22Rv1 (cell line): ENCODE data around the gene C3orf22.
"Not testable (repeated sequence)": the region's sequence is repeated elsewhere in the genome, so short reads cannot be mapped to it uniquely, and the experiment has no call there.

Experiments
- H3K27ac ChIP-seq: fragments of 450-650 bp; 2 replicates; pipeline ENCODE4 v1.5.1; 2017
- CTCF ChIP-seq: fragments of 450-650 bp; IDR thresholded peaks from 2 replicates; pipeline ENCODE4 v1.5.1; 2017; ENCODE audit warnings: mild to moderate bottlenecking
- ZFX ChIP-seq: fragments of 450-650 bp; IDR thresholded peaks from 2 replicates; pipeline ENCODE4 v1.6.1; 2017; ENCODE audit warnings: antibody characterized with exemption, borderline replicate concordance

The C3orf22 gene

GRCh38 chr3:126558336-126559071 lies at the start of gene C3orf22:
Gene C3orf22, minus strand, starts transcription at chr3:126558932. Its CDS starts 5,542 bp downstream, at chr3:126553390.
- TF ChIP-seq CTCF (no peak), ZFX (no peak)
- H3K27ac ChIP-seq, result no peak within 1 kb of the TSS

- no peak overlapping the region for H3K27ac ChIP-seq
- TF ChIP-seq ZFX (no peak), CTCF (no peak)
Observed at GRCh38 chr3:126607214-126607908, 48.6 kb upstream of the C3orf22 start.

GRCh38 chr3:126606001-126606400 lies 47.3 kb upstream of the C3orf22 start:
- no peak overlapping the region for H3K27ac ChIP-seq
- TF ChIP-seq ZFX, result no peak
- no peak for TF ChIP-seq CTCF

GRCh38 chr3:126604691-126605090 lies 46.0 kb upstream of the C3orf22 start:
- TF ChIP-seq CTCF (no peak), ZFX (no peak)

GRCh38 chr3:126599101-126599500 lies 40.4 kb upstream of the C3orf22 start:
- H3K27ac ChIP-seq, result no peak overlapping the region
- TF ChIP-seq ZFX (no peak), CTCF (no peak)

More at GRCh38 chr3:126604691-126605090, 46.0 kb upstream of the C3orf22 start:
- H3K27ac ChIP-seq, result no peak overlapping the region

GRCh38 chr3:126595479-126595878 lies 36.7 kb upstream of the C3orf22 start:
- H3K27ac ChIP-seq, result not testable (repeated sequence)

GRCh38 chr3:126591515-126591914 lies 32.8 kb upstream of the C3orf22 start:
- not testable (repeated sequence) for H3K27ac ChIP-seq

GRCh38 chr3:126582311-126582710 lies 23.6 kb upstream of the C3orf22 start:
- TF ChIP-seq CTCF (no peak), ZFX (no peak)

More at GRCh38 chr3:126582311-126582710, 23.6 kb upstream of the C3orf22 start:
- no peak overlapping the region for H3K27ac ChIP-seq
